Fibroblast of villous mesenchyme (primary cell): ENCODE data around the gene TTC7B. TPM values are rescaled to one million over a fixed set of nuclear protein-coding genes. Genes with fewer than 3 reads are reported as not detected.

Source experiments
- DNase-seq: peaks from one replicate; pipeline ENCODE4 v3.0.0-alpha.2; 2010; ENCODE audit warnings: low read depth
- H3K4me3 ChIP-seq: 2 replicates; pipeline ENCODE4 v1.5.1; 2011; ENCODE audit warnings: low read depth, mild to moderate bottlenecking, low read length
- CTCF ChIP-seq: IDR thresholded peaks from 2 replicates; pipeline ENCODE4 v1.5.1; 2012; ENCODE audit warnings: low read depth, mild to moderate bottlenecking, low read length; ENCODE audit not compliant: insufficient read depth
- total RNA-seq: library from RNA; depleted of rRNA; stranded (reverse); fragments of >200 nt; gene quantifications from 2 replicates; pipeline ENCODE4 v1.2.3, GENCODE V29; 2012

Gene TTC7B
- total RNA-seq, 1 donor: 16.8 TPM

GRCh38 chr14:90691627-90692026 is 124.6 kb downstream of the TTC7B start:
- H3K4me3 ChIP-seq: no peak overlapping the region
- TF ChIP-seq CTCF: no peak
- DNase-seq: peak; percentile 73

- DNase-seq: no peak
- no peak for TF ChIP-seq CTCF
- no peak overlapping the region for H3K4me3 ChIP-seq
Measured at GRCh38 chr14:90687680-90688079, 128.6 kb downstream of the TTC7B start.

GRCh38 chr14:90682615-90683014 is 133.6 kb downstream of the TTC7B start:
- DNase-seq: no peak
- no peak for TF ChIP-seq CTCF
- H3K4me3 ChIP-seq: no peak overlapping the region

- TF ChIP-seq CTCF: no peak
- DNase-seq: no peak
- no peak overlapping the region for H3K4me3 ChIP-seq
Measured at GRCh38 chr14:90681929-90682328, 134.3 kb downstream of the TTC7B start.

GRCh38 chr14:90678846-90679362 is 137.3 kb downstream of the TTC7B start:
- no peak for DNase-seq
- TF ChIP-seq CTCF: no peak
- H3K4me3 ChIP-seq: no peak overlapping the region

GRCh38 chr14:90678420-90678819 is 137.8 kb downstream of the TTC7B start:
- H3K4me3 ChIP-seq: no peak overlapping the region
- TF ChIP-seq CTCF: no peak
- peak; percentile 67 for DNase-seq

GRCh38 chr14:90677484-90678050 is 138.7 kb downstream of the TTC7B start:
- no peak overlapping the region for H3K4me3 ChIP-seq
- TF ChIP-seq CTCF: no peak
- peak; percentile 90 for DNase-seq
